Measurements from ENCODE around the gene IL36RN. TPM values are rescaled to one million over a fixed set of nuclear protein-coding genes. Genes with fewer than 3 reads are reported as not detected.

Gene IL36RN
- total and polyA plus RNA-seq, 2 of the 13 experiments (the other 11 are each of a cell fraction or from before 2014, with no cell fraction given): not detected

DNA sequence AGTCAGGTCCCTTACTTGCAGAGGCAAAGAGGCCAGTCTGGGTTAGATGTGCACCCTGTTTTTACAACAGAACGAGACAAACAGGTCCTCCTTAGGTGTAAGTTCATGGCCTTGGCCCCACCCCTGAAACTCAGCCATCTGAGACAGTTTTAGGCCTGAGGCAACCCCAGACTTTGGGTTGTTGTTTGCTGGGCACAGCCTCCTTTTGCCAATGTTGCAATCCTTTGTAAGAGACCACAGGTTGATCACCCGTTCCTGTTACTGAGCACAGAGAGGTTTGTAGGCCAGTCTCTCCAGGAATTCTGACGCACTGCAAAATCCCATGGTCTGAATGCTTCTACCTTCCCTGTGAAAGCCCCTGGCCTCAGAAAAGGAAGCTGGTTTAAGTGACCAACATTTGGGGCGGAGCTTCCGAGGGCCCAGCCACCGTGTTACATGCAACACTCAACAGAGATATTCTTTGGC, 52.9 kb downstream of the IL36RN start (continued):
- TF ChIP-seq, protein P1, sequence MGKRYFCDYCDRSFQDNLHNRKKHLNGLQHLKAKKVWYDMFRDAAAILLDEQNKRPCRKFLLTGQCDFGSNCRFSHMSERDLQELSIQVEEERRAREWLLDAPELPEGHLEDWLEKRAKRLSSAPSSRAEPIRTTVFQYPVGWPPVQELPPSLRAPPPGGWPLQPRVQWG (CRISPR knock-in tag; IDR thresholded peaks at IDR 0.05; ENCODE audit: borderline replicate concordance, low read depth): no peak
- peak; percentile 68; the same call in 1 of the 2 replicates for TF ChIP-seq CEBPB (IDR thresholded peaks at IDR 0.05; ENCODE audit: borderline replicate concordance, low read depth, low read length)
- TF ChIP-seq ZSCAN31 (CRISPR knock-in tag; IDR thresholded peaks at IDR 0.05; ENCODE audit: low read depth): no peak
- peak; percentile 28; the same call in 1 of the 2 replicates for TF ChIP-seq HNF4A (CRISPR knock-in tag; IDR thresholded peaks at IDR 0.05)
- no peak for TF ChIP-seq ZNF543 (CRISPR knock-in tag; IDR thresholded peaks at IDR 0.05)
- no peak for TF ChIP-seq ZNF143 (CRISPR knock-in tag; IDR thresholded peaks at IDR 0.05)
- TF ChIP-seq JUND (CRISPR knock-in tag; IDR thresholded peaks at IDR 0.05): no peak
- TF ChIP-seq KMT2A (CRISPR knock-in tag; IDR thresholded peaks at IDR 0.05): no peak
- TF ChIP-seq XRCC5 (optimal IDR thresholded peaks at IDR 0.05; ENCODE audit: low read length): no peak
- TF ChIP-seq, protein P2, sequence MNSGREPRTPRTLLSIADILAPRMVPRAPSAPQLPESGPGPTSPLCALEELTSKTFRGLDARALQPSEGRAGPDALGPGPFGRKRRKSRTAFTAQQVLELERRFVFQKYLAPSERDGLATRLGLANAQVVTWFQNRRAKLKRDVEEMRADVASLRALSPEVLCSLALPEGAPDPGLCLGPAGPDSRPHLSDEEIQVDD (CRISPR knock-in tag; IDR thresholded peaks at IDR 0.05; ENCODE audit: borderline replicate concordance): no peak
- TF ChIP-seq NCOA5 (CRISPR knock-in tag; IDR thresholded peaks at IDR 0.05): no peak
- no peak for TF ChIP-seq KLF9 (CRISPR knock-in tag; IDR thresholded peaks at IDR 0.05; ENCODE audit: low read depth)
- TF ChIP-seq, protein P3, sequence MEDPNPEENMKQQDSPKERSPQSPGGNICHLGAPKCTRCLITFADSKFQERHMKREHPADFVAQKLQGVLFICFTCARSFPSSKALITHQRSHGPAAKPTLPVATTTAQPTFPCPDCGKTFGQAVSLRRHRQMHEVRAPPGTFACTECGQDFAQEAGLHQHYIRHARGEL (CRISPR knock-in tag; IDR thresholded peaks at IDR 0.05): no peak
- TF ChIP-seq, protein P4, sequence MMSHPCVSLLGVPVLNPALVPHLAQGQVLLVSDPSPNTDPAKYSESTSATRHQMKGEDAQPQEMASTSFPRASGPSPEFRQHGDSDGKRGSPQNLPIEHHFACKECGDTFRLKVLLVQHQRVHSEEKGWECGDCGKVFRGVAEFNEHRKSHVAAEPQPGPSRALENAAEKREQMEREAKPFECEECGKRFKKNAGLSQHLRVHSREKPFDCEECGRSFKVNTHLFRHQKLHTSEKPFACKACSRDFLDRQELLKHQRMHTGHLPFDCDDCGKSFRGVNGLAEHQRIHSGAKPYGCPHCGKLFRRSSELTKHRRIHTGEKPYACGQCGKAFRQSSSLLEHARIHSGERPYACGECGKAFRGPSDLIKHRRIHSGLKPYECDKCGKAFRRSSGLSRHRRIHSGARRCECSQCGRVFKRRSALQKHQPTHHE (CRISPR knock-in tag; IDR thresholded peaks at IDR 0.05; ENCODE audit: borderline replicate concordance): no peak
- no peak for TF ChIP-seq FOXK2 (IDR thresholded peaks at IDR 0.05)

Measured in HepG2 (cell line).